WTC11 (cell line): ENCODE results near the gene DOP1B. TPM values are rescaled to one million over a fixed set of nuclear protein-coding genes. Genes with fewer than 3 reads are reported as not detected.

ENCODE experiments used
- ATAC-seq: fragments of 200-7000 bp; cut with Tn5 transposase; 2 replicates; pipeline ENCODE4 v1.10.0; 2021; ENCODE audit warnings: mild to moderate bottlenecking, moderate library complexity
- CTCF ChIA-PET: fragments of 300-600 bp; sonication (Branson Sonifier 250); formaldehyde crosslinking; loops from one replicate; lab custom pipeline; 2021; ENCODE audit warnings: antibody characterized with exemption; lab: Charles Lee
- POLR2A ChIA-PET: fragments of 350-600 bp; sonication (Branson Sonifier 250); formaldehyde crosslinking; loops from one replicate; lab custom pipeline; 2021; ENCODE audit warnings: antibody characterized with exemption; lab: Charles Lee
- DNase-seq: peaks from one replicate; pipeline ENCODE4 v3.0.0; 2021; ENCODE audit warnings: low spot score
- H3K27ac Mint-ChIP-seq: 2 replicates; pipeline ENCODE4 v1.8.0; 2021; ENCODE audit warnings: mixed read lengths
- H3K27me3 Mint-ChIP-seq: 2 replicates; pipeline ENCODE4 v1.8.0; 2021; ENCODE audit warnings: low read depth, mild to moderate bottlenecking, moderate library complexity, mixed read lengths
- H3K36me3 Mint-ChIP-seq: 2 replicates; pipeline ENCODE4 v1.8.0; 2021; ENCODE audit warnings: mixed read lengths
- H3K4me1 Mint-ChIP-seq: 2 replicates; pipeline ENCODE4 v1.8.0; 2022; ENCODE audit warnings: mixed read lengths
- H3K4me3 Mint-ChIP-seq: 2 replicates; pipeline ENCODE4 v1.8.0; 2021; ENCODE audit warnings: mild to moderate bottlenecking, moderate library complexity, mixed read lengths
- H3K9me3 Mint-ChIP-seq: 2 replicates; pipeline ENCODE4 v1.8.0; 2021; ENCODE audit warnings: mixed read lengths
- AR ChIP-seq: fragments of 250-450 bp; sonication (Bioruptor Pico); IDR thresholded peaks from 2 replicates; pipeline ENCODE4 v1.9.0; 2021; ENCODE audit warnings: mild to moderate bottlenecking
- ATF1 ChIP-seq: sonication (generic); formaldehyde crosslinking; IDR thresholded peaks from 2 replicates; pipeline ENCODE4 v1.8.1; 2023; ENCODE audit warnings: mild to moderate bottlenecking, moderate library complexity, missing genetic modification reagents
- ATF3 ChIP-seq: sonication (generic); formaldehyde crosslinking; conservative IDR thresholded peaks from 2 replicates; pipeline ENCODE4 v1.8.1; 2022; ENCODE audit warnings: mild to moderate bottlenecking, missing genetic modification reagents
- EMX1 ChIP-seq: fragments of 250-450 bp; sonication (Bioruptor Pico); IDR thresholded peaks from 2 replicates; pipeline ENCODE4 v1.8.0; 2021; ENCODE audit warnings: mild to moderate bottlenecking
- ETV6 ChIP-seq: sonication (generic); formaldehyde crosslinking; IDR thresholded peaks from 2 replicates; pipeline ENCODE4 v1.8.1; 2022; ENCODE audit warnings: mild to moderate bottlenecking, missing genetic modification reagents
- MLX ChIP-seq: sonication (generic); formaldehyde crosslinking; IDR thresholded peaks from 2 replicates; pipeline ENCODE4 v1.8.1; 2023; ENCODE audit warnings: mild to moderate bottlenecking, missing genetic modification reagents, moderate library complexity
- NFATC4 ChIP-seq: fragments of 250-450 bp; sonication (Bioruptor Pico); IDR thresholded peaks from 2 replicates; pipeline ENCODE4 v1.9.0; 2021; ENCODE audit warnings: mild to moderate bottlenecking
- PRDM15 ChIP-seq: sonication (generic); formaldehyde crosslinking; IDR thresholded peaks from 2 replicates; pipeline ENCODE4 v1.8.0; 2022; ENCODE audit warnings: missing genetic modification reagents
- ZBTB43 ChIP-seq: sonication (generic); formaldehyde crosslinking; IDR thresholded peaks from 2 replicates; pipeline ENCODE4 v1.8.1; 2023; ENCODE audit warnings: mild to moderate bottlenecking, missing genetic modification reagents
- ZNF121 ChIP-seq: sonication (generic); formaldehyde crosslinking; IDR thresholded peaks from 2 replicates; pipeline ENCODE4 v1.8.0; 2023; ENCODE audit warnings: missing genetic modification reagents
- ZNF219 ChIP-seq: sonication (generic); formaldehyde crosslinking; IDR thresholded peaks from 2 replicates; pipeline ENCODE4 v1.8.0; 2023; ENCODE audit warnings: missing genetic modification reagents, mild to moderate bottlenecking, borderline replicate concordance
- ZNF396 ChIP-seq: fragments of 250-450 bp; sonication (Bioruptor Pico); IDR thresholded peaks from 2 replicates; pipeline ENCODE4 v1.8.0; 2021; ENCODE audit warnings: mild to moderate bottlenecking, moderate library complexity, borderline replicate concordance
- ZNF423 ChIP-seq: fragments of 250-450 bp; sonication (Bioruptor Pico); IDR thresholded peaks from 2 replicates; pipeline ENCODE4 v2.1.2; 2022; ENCODE audit warnings: mild to moderate bottlenecking, moderate library complexity
- ZNF512 ChIP-seq: sonication (generic); formaldehyde crosslinking; IDR thresholded peaks from 2 replicates; pipeline ENCODE4 v1.8.1; 2022; ENCODE audit warnings: missing genetic modification reagents, borderline replicate concordance
- total RNA-seq: library from RNA; stranded (reverse); gene quantifications from 3 replicates; pipeline ENCODE4 v1.2.3, GENCODE V29; 2021

DOP1B gene
- total RNA-seq, 1 experiment from 2014 or later: 11.4 TPM

GRCh38 chr21:36169470-36170128 is 13.0 kb downstream of the DOP1B start:
- DNase-seq: peak; percentile 28
- no peak overlapping the region for H3K4me3 Mint-ChIP-seq

More at GRCh38 chr21:36169470-36170128, 13.0 kb downstream of the DOP1B start:
- Mint-ChIP-seq H3K36me3 (peaks cover 12% of the 10 kb centered on the region), H3K27me3 (no peaks in the 10 kb centered on the region), H3K9me3 (no peaks in the 10 kb centered on the region)
- TF ChIP-seq NFATC4 (CRISPR knock-in tag) (no peak), ZNF396 (CRISPR knock-in tag) (no peak), AR (CRISPR knock-in tag) (no peak), ETV6 (no peak), MLX (CRISPR knock-in tag) (no peak), ZNF219 (CRISPR knock-in tag) (no peak), ATF3 (no peak), ATF1 (CRISPR knock-in tag) (no peak), PRDM15 (CRISPR knock-in tag) (no peak), ZNF423 (CRISPR knock-in tag) (no peak), ZNF512 (CRISPR knock-in tag) (no peak), ZBTB43 (CRISPR knock-in tag) (no peak), ZNF121 (CRISPR knock-in tag) (no peak), EMX1 (CRISPR knock-in tag) (no peak)
- TF ChIP-seq, all 79 proteins: peak for 0
- ChIA-PET CTCF (interaction anchor here (0.5 to 0.7 kb wide), 2 partner anchors 17 to 74 kb away, joined by 4 read pairs; no protein-coding TSS in a partner anchor), POLR2A (no interaction called here)
- H3K4me1 Mint-ChIP-seq: no peaks in the 10 kb centered on the region
- H3K27ac Mint-ChIP-seq: no peak overlapping the region
- peak; percentile 69 for ATAC-seq
